Body of pancreas (tissue), 4 donors: ENCODE results near the gene ESRRB. TPM values are rescaled to one million over a fixed set of nuclear protein-coding genes. Genes with fewer than 3 reads are reported as not detected.

ENCODE experiments used
- ATAC-seq: fragments of 150-250 bp; one replicate; pipeline ENCODE4 v1.9.1; 2016
- DNase-seq, 4 donors: peaks; one replicate each; pipeline ENCODE4 v3.0.0-alpha.2; 2019
- H3K27ac ChIP-seq, 4 donors: fragments of 200-600 bp; sonication (generic); 1 replicate in 3 of 4; 2 replicates in 1 of 4; pipeline versions ENCODE4 v1.5.1 to v1.6.1; 2016 to 2019; ENCODE audit warnings: mild to moderate bottlenecking in 1 of 4, mixed read lengths in 1 of 4, moderate library complexity in 1 of 4
- H3K27me3 ChIP-seq, 2 donors: fragments of 200-600 bp; sonication (generic); one replicate each; pipeline ENCODE4 v1.6.0; 2016; ENCODE audit warnings: mild to moderate bottlenecking in 1 of 2
- H3K36me3 ChIP-seq, 2 donors: fragments of 200-600 bp; sonication (generic); replicated peaks in 1 of 2; 2 replicates each; pipeline ENCODE4 v1.5.1; 2016; ENCODE audit warnings: low read depth in 2 of 2; ENCODE audit not compliant: insufficient read depth in 1 of 2
- H3K4me1 ChIP-seq: fragments of 200-600 bp; sonication (generic); one replicate; pipeline ENCODE4 v1.6.0; 2016
- H3K4me3 ChIP-seq, 2 donors: fragments of 200-600 bp; sonication (generic); 1 replicate in 1 of 2; 2 replicates in 1 of 2; pipeline ENCODE4 v1.5.1; 2016 to 2019
- H3K9me3 ChIP-seq, 3 donors: fragments of 200-600 bp; sonication (generic); 1 replicate in 2 of 3; 2 replicates in 1 of 3; pipeline ENCODE4 v1.5.1; 2016
- CTCF ChIP-seq, 7 experiments: fragments of 450-650 bp in 4 of 7; fragments of 200-600 bp in 3 of 7; sonication (generic) in 3 of 7; IDR thresholded peaks; one replicate each; pipeline ENCODE4 v1.5.1; 2016 to 2019; ENCODE audit warnings: antibody characterized with exemption in 7 of 7
- POLR2A ChIP-seq, 3 donors: fragments of 450-650 bp; IDR thresholded peaks; one replicate each; pipeline ENCODE4 v1.6.1; 2016; ENCODE audit warnings: antibody characterized with exemption in 3 of 3, mild to moderate bottlenecking in 2 of 3
- WGBS, 2 donors: methylation state at CpG; one replicate each; pipeline ENCODE4 v1.1.5; 2017; 5-methylcytosine and 5-hydroxymethylcytosine counted together
- intact Hi-C: fragments of 100-400 bp; cut with DNase I; formaldehyde crosslinking; loops from one replicate; pipeline ENCODE4 v1.15.1; 2023
- total RNA-seq, 2 donors: library from RNA; depleted of rRNA; stranded (reverse); fragments of >200 nt; gene quantifications; one replicate each; pipeline ENCODE4 v1.1.0, GENCODE V29; 2016

Gene ESRRB
- total RNA-seq, 2 donors from 2014 or later: not detected

DNA sequence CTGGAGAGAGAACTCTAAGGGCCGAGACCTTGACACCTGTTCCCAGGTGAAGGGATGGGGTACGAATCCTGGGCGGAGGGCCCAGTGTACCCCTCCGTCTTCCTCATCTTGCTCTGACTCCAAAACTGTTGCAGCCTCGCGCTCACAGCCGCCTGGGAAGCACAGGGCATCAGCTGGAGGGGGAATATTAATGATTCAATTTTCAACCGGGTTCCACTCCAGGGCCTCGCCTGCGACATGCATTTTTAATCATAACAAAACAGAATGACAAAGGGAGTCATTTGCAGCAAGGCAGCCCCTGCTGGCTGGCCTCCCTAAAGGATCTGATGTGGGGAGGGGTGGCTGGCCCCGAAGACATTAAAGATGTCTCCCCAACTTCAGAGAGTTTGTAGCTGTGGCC is 41.6 kb upstream of the ESRRB start:
- peak in 1 of 4 donors; percentile 2 for DNase-seq
- H3K27ac ChIP-seq: no peak overlapping the region
- no peaks in the 10 kb centered on the region for H3K36me3 ChIP-seq
- 78 to 82% methylated on average over 8 to 11 of the region's 11 CpGs for WGBS, 2 donors
- H3K4me3 ChIP-seq: no peak overlapping the region
- ATAC-seq: no peak
- no peak for TF ChIP-seq POLR2A (IDR thresholded peaks at IDR 0.05)
- no peak for TF ChIP-seq CTCF (IDR thresholded peaks at IDR 0.05)
- no peaks in the 10 kb centered on the region for H3K27me3 ChIP-seq
- H3K4me1 ChIP-seq: no peaks in the 10 kb centered on the region
- no peaks in the 10 kb centered on the region for H3K9me3 ChIP-seq
- intact Hi-C loops: no loop called here

- H3K9me3 ChIP-seq: no peaks in the 10 kb centered on the region
- no peak overlapping the region for H3K4me3 ChIP-seq
- ATAC-seq (no peak), DNase-seq (peak in 1 of 4 donors; percentile 3)
- intact Hi-C loops: no loop called here
- no peaks in the 10 kb centered on the region for H3K4me1 ChIP-seq
- no peaks in the 10 kb centered on the region for H3K36me3 ChIP-seq
- 81 to 89% methylated on average over 8 of the region's 8 CpGs for WGBS, 2 donors
- no peak overlapping the region for H3K27ac ChIP-seq
- TF ChIP-seq CTCF (IDR thresholded peaks at IDR 0.05): no peak
- no peak for TF ChIP-seq POLR2A (IDR thresholded peaks at IDR 0.05)
- no peaks in the 10 kb centered on the region for H3K27me3 ChIP-seq
Measured at GRCh38 chr14:76336876-76337275, 39.1 kb upstream of the ESRRB start.

DNA sequence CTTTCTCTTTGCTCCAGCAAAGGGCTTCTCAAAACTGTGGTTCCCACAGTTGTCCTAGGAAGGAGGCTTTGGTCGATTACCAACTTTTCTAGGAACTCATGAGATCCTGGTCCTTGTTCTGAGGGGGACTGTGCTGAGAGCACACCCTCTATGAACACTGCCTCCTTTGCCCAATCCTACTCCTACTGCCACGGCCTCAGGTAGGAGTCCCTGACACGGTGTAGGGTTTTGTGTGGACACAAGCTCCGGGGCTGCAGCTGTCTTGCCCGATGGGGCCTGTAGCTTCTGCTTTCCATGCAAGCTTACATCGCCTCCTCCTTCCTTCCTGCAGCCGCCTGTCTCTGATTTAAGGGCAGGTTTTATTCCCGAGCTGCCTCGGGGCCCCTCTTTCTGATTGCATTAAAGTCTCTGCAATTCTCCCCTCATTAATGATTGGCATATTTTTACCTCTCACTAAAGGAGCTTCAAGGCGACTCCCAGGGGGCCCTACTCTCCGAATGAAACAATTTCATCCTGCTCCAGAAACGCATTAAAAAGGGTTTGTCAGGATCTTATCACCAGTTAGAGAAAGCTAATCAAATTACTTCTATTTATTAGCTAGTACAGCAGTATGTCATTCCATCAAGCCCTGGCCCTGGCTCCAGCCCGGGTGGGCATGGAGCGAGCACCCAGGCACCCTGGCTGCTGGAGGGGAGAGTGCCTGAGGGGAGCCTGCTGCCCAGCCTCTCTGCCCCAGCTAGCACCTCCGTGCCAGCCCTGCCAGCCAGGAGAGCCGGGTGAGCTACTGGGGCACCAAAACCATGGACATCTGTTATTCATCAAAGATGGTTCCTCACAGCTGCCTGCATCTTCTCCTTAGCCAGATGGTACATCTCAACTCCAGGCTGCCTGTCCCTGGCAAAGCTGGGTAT is 38.0 kb upstream of the ESRRB start:
- DNase-seq (no peak), ATAC-seq (no peak)
- Histone ChIP-seq H3K9me3 (no peaks in the 10 kb centered on the region), H3K27me3 (no peaks in the 10 kb centered on the region), H3K36me3 (no peaks in the 10 kb centered on the region), H3K27ac (no peak overlapping the region), H3K4me3 (no peak overlapping the region), H3K4me1 (no peaks in the 10 kb centered on the region)
- TF ChIP-seq POLR2A (IDR thresholded peaks at IDR 0.05) (no peak), CTCF (IDR thresholded peaks at IDR 0.05) (no peak)
- intact Hi-C loops: no loop called here
- 44 to 47% methylated on average over 12 to 16 of the region's 16 CpGs for WGBS, 2 donors

DNA sequence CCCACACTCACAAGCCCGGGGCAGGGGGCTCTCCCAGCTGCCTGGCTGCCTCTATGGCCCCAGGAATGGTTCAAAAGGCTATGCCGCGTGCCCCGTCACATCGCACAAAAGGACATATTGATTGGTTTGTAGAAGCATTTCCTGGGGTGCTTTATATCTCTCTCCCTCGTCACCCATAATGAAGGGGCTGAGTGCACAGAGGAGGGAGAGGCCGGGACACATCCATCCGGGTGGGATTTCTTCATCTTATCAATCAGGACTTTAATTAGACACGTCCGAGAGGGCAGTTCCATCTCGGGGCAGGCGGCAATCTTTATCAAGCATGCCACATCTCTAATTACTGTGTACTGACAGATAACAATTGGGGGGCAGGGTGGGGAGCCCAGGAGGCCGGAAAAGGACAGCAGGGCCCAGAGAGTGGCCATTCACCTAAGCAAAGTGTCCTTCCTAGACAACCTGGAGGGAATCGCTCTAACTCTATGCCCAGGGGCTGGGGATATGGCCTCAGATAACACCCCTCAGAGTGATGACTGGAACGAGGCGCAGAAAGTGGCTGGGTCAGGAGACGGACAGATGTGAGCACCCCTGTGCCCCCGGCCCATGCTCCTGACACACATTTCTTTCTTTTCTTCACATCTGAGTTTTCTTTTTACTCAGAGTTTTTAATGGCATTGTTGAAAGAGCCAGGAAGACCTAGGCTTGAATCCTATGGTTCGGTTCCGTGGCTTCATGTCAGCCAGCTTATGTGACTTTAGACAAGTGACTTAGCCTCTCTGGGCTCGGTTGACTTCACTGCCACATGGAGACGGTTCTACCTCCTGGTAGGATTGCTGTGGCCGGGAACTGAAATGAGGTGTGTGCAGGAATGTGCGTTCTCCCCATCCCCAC is 36.0 kb upstream of the ESRRB start:
- H3K9me3 ChIP-seq: no peaks in the 10 kb centered on the region
- WGBS, 2 donors: 49 to 59% methylated on average over 19 to 24 of the region's 24 CpGs
- DNase-seq: no peak
- intact Hi-C loops: no loop called here
- H3K36me3 ChIP-seq: no peaks in the 10 kb centered on the region
- no peaks in the 10 kb centered on the region for H3K4me1 ChIP-seq
- ATAC-seq: no peak
- no peak overlapping the region for H3K27ac ChIP-seq
- no peaks in the 10 kb centered on the region for H3K27me3 ChIP-seq
- no peak overlapping the region for H3K4me3 ChIP-seq
- TF ChIP-seq POLR2A (IDR thresholded peaks at IDR 0.05) (no peak), CTCF (IDR thresholded peaks at IDR 0.05) (no peak)
